ENCODE data around the gene DAP3. TPM values are rescaled to one million over a fixed set of nuclear protein-coding genes. Genes with fewer than 3 reads are reported as not detected.

DAP3 gene
- total RNA-seq, 2 experiments from 2014 or later = 159 to 162 TPM

Other genes with a start within 250 kb of the DAP3 start
- gene ASH1L, start 126.3 kb upstream of the DAP3 start, total RNA-seq = 10 to 100 TPM; 28.1 to 31.4 TPM
- 10 to 100 TPM; 56.8 to 62.1 TPM for gene MSTO1, start 78.9 kb upstream of the DAP3 start, total RNA-seq
- 10 to 100 TPM; 59.6 to 76.0 TPM for gene YY1AP1, start 317 bp upstream of the DAP3 start, total RNA-seq
- 10 to 100 TPM; 44.2 to 48.8 TPM for gene GON4L, start 168.1 kb downstream of the DAP3 start, total RNA-seq
- 10 to 100 TPM; 14.3 to 14.8 TPM for gene SYT11, start 170.5 kb downstream of the DAP3 start, total RNA-seq
- gene RIT1, start 222.3 kb downstream of the DAP3 start, total RNA-seq = 10 to 100 TPM; 20.3 to 23.0 TPM
- 10 to 100 TPM; 68.7 to 97.5 TPM for gene KHDC4, start 245.3 kb downstream of the DAP3 start, total RNA-seq